Fibroblast of mammary gland (primary cell): ENCODE data around the gene RACGAP1.
A peak's percentile ranks its signal among the peaks of the same experiment; 100 is the strongest.

ENCODE experiments used
- DNase-seq: peaks from one replicate; pipeline ENCODE4 v3.0.0-alpha.2; 2010; ENCODE audit warnings: low read depth
- H3K4me3 ChIP-seq: 2 replicates; pipeline ENCODE4 v1.5.1; 2011; ENCODE audit warnings: low read depth, mild to moderate bottlenecking, low read length, moderate library complexity; ENCODE audit not compliant: control insufficient read depth
- TF ChIP-seq, protein P1 (sequence below): conservative IDR thresholded peaks from 2 replicates; pipeline ENCODE4 v1.5.1; 2011; ENCODE audit warnings: low read depth, low read length, inconsistent platforms; ENCODE audit not compliant: control insufficient read depth, insufficient read depth

Gene RACGAP1

DNA sequence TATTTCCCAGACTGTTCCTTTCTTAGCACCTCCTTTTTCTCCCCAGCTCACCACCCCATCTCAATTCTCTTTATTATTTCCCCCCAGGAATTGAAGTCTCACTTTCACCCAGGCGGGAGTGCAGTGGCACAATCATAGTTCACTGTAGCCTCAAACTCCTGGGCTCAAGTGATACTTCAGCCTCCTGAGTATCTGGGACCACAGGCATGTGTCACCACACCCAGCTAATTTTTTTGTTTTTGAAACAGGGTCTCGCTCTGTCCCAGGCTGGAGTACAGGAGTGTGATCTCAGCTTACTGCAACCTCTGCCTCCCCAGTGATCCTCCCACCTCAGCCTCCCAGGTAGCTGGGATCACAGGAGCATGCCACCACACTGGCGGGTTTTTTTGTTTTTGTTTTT, 11.0 kb downstream of the RACGAP1 start:
- no peak for DNase-seq
- TF ChIP-seq, protein P1, sequence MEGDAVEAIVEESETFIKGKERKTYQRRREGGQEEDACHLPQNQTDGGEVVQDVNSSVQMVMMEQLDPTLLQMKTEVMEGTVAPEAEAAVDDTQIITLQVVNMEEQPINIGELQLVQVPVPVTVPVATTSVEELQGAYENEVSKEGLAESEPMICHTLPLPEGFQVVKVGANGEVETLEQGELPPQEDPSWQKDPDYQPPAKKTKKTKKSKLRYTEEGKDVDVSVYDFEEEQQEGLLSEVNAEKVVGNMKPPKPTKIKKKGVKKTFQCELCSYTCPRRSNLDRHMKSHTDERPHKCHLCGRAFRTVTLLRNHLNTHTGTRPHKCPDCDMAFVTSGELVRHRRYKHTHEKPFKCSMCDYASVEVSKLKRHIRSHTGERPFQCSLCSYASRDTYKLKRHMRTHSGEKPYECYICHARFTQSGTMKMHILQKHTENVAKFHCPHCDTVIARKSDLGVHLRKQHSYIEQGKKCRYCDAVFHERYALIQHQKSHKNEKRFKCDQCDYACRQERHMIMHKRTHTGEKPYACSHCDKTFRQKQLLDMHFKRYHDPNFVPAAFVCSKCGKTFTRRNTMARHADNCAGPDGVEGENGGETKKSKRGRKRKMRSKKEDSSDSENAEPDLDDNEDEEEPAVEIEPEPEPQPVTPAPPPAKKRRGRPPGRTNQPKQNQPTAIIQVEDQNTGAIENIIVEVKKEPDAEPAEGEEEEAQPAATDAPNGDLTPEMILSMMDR: no peak
- no peak overlapping the region for H3K4me3 ChIP-seq

DNA sequence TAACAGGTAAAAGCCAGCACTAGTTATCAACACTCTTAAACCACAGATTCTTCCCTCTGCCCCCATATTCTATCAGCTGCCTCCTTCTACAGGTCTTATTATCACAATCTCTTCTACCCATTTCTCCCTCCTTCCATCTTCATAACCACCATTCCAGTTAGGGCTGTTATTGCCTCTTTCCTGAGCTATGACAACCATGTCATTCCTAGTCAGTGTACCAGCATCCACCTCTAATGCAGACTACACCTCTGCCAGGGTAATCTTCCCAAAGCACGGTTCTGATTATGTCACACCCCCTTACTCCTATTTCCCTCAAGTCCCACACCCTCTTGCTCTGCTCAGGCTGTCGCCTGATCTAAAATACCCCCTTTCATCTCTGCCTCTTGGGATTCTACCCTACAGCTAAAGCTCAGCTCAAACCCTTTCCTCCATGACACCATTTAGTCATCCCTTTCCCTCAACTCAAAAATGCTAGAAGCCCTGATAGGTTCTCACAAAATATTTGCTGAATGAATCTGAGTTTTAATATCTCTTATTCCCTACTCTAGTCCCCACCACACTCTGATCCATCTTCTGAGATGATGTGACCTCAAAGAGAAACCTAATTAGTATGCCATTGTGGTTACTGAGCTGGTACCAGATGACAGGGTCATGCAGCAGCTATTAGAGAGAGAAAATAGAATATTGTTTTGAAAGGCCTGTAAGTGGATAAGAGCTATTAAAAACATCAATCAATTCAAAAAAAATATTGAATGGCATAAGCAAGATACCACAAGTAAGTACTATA, 11.7 kb downstream of the RACGAP1 start:
- H3K4me3 ChIP-seq: no peak overlapping the region
- no peak for DNase-seq
- TF ChIP-seq, protein P1: no peak

DNA sequence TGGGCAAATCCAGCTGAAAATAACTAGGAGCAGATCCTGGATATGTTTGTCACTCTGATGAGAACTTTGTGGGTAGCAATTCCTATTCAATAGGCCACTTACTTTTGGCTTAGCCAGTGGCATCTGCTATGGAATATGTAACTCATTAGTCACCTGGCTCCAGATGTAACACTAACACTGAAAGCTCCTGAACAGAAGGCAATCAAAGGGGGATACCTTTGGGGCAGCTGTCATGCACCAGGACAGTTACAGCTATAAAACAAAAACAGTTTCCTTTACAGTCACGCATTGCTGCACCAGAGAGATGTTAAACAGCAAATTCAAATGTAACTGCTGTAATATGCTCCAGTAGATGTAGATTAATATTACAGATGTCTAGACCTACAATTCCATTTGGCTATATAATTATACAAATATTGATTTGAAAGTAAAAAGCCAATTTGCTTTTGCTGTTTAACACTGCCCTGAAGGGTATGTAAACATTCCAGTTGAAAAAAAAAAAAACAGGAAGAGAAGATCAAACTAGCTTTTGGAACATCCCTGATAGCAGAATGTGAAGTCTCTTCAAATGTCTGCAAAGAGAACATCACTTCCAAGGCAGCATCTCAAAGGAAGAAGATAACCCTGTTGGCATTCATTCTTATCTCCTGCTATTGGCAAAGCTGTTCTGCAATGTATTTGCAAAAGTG, 18.4 kb downstream of the RACGAP1 start:
- TF ChIP-seq, protein P1: no peak
- no peak overlapping the region for H3K4me3 ChIP-seq
- peak; percentile 52 for DNase-seq

DNA sequence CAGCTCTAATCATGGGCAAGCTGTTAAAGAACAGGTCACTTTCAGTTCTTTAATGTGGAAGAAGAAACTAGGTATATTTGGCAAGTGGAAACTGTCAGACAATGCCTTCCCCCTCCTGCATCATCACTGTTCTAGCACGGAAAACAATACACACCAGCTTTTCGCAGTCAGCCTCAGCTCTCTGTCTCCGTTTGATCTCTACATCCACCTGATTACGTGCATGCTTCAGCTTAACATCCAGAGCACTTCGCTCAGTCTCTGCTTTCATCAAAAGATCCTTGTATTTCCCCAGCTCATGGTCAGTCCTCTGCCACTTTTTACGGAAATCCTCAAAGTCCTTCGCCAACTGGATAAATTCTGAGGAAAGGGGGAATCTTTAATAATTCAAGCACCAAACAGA, 19.0 kb downstream of the RACGAP1 start:
- TF ChIP-seq, protein P1: no peak
- DNase-seq: no peak

DNA sequence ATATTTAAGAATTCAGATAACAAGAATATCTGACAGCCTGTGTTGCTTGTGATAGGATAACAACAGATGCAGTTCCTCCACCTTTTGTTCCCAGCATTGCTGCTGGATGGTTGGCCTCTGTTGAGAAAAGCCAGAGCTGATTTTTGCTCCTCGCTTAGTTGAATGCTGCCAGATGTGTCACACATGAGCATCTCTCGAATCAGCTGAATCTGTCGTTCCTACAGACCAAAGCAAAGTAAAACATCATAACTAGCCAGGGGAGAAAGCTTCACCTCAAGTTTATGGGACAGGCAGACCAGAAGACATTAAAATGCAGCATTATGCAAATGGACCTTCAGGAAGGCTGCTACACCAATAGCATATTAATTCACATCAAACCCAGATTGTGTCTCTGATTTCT, 20.1 kb downstream of the RACGAP1 start:
- no peak overlapping the region for H3K4me3 ChIP-seq
- TF ChIP-seq, protein P1: no peak
- no peak for DNase-seq

More for the DNA sequence above, 19.0 kb downstream of the RACGAP1 start:
- H3K4me3 ChIP-seq: no peak overlapping the region

DNA sequence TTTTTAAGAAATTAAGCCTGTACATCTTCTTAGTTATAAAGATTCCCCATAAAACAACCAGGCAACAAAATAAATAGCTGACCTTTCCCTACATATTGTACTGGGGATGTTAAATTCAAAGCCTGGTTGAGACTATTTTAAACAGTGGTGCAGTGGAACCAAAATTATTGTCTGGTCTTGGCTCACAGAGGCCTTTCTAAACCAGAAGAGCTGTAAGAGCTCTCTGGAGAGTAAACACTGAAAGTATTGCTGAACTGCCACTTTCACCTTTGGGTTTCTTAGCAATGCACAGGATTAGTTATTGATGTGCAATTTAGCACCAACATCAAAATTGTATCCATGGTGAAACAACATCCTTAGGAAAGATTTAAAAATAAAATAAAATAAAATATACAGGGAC, 20.6 kb downstream of the RACGAP1 start:
- no peak for DNase-seq
- H3K4me3 ChIP-seq: no peak overlapping the region
- TF ChIP-seq, protein P1: no peak

DNA sequence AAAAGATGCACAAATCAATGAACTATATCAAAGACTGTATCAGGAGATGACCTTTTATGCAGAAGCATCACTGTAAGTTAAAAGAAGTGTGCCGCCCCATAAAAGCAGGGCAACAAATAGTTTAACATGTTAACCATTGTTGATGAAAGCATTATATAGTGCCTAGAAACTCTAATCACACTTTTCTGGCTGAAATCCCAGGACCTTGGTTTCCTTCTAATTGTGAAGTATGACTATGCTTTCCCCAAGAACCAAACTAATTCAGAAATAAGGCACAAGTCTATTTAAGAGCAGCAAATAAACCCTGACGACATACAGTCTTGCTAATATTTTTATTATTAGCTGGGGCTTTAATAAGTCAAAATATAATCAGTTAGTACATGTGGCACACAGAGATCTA, 21.7 kb downstream of the RACGAP1 start:
- TF ChIP-seq, protein P1: no peak
- no peak overlapping the region for H3K4me3 ChIP-seq
- DNase-seq: peak; percentile 16
